DND-41 (cell line): Measurements from ENCODE around the gene HAUS8.

Experiments
- CTCF ChIP-seq: IDR thresholded peaks from 2 replicates; pipeline ENCODE4 v1.5.1; 2012; ENCODE audit warnings: borderline replicate concordance, low read length, moderate library complexity, mild to moderate bottlenecking; ENCODE audit not compliant: poor library complexity, severe bottlenecking; ENCODE audit errors: extremely low read depth
- EZH2 ChIP-seq: IDR thresholded peaks from 3 replicates; pipeline ENCODE4 v1.6.1; 2012; ENCODE audit warnings: borderline replicate concordance, low read depth, mild to moderate bottlenecking, moderate library complexity, low read length, inconsistent platforms; ENCODE audit not compliant: severe bottlenecking

GRCh38 chr19:17002455-17002854 is 72.8 kb downstream of the HAUS8 start:
- no peak for TF ChIP-seq CTCF
- no peak for TF ChIP-seq EZH2
